Vagina (tissue), 2 donors: Measurements from ENCODE around the gene PRKAR1B. TPM values are rescaled to one million over a fixed set of nuclear protein-coding genes. Genes with fewer than 3 reads are reported as not detected.

Experiments
- DNase-seq, 2 donors: peaks; one replicate each; pipeline ENCODE4 v3.0.0-alpha.2; 2017; ENCODE audit errors: extremely low spot score in 2 of 2
- H3K27ac ChIP-seq: fragments of 200-600 bp; sonication (generic); one replicate; pipeline ENCODE4 v1.5.1; 2019
- H3K27me3 ChIP-seq: fragments of 200-600 bp; sonication (generic); one replicate; pipeline ENCODE4 v1.5.1; 2019
- H3K36me3 ChIP-seq, 2 donors: fragments of 200-600 bp; sonication (generic); one replicate each; pipeline ENCODE4 v1.5.1; 2017 to 2019
- H3K4me1 ChIP-seq: fragments of 200-600 bp; sonication (generic); one replicate; pipeline ENCODE4 v1.5.1; 2019
- H3K4me3 ChIP-seq, 2 donors: fragments of 200-600 bp; sonication (generic); 1 replicate in 1 of 2; 2 replicates in 1 of 2; pipeline ENCODE4 v1.5.1; 2016 to 2019
- H3K9me3 ChIP-seq: fragments of 200-600 bp; sonication (generic); one replicate; pipeline ENCODE4 v1.5.1; 2019
- CTCF ChIP-seq, 3 experiments: fragments of 450-650 bp in 2 of 3; fragments of 200-600 bp in 1 of 3; sonication (generic) in 1 of 3; IDR thresholded peaks; one replicate each; pipeline ENCODE4 v1.5.1; 2017 to 2019; ENCODE audit warnings: antibody characterized with exemption in 3 of 3, mild to moderate bottlenecking in 2 of 3, moderate library complexity in 2 of 3
- POLR2A ChIP-seq, 2 donors: fragments of 450-650 bp; IDR thresholded peaks; one replicate each; pipeline ENCODE4 v1.6.1; 2017; ENCODE audit warnings: antibody characterized with exemption in 2 of 2, mild to moderate bottlenecking in 2 of 2, moderate library complexity in 2 of 2
- POLR2AphosphoS5 ChIP-seq, 2 donors: sonication (generic); formaldehyde crosslinking; IDR thresholded peaks; one replicate each; pipeline ENCODE4 v1.9.0; 2017; ENCODE audit warnings: antibody characterized with exemption in 2 of 2, mild to moderate bottlenecking in 2 of 2, low read depth in 1 of 2; ENCODE audit not compliant: insufficient read depth in 1 of 2
- intact Hi-C: fragments of 100-400 bp; cut with DNase I; formaldehyde crosslinking; loops from one replicate; pipeline ENCODE4 v1.15.1; 2023
- total RNA-seq: library from RNA; depleted of rRNA; stranded (reverse); fragments of >200 nt; gene quantifications from one replicate; pipeline ENCODE4 v1.2.3, GENCODE V29; 2016

The PRKAR1B gene
- total RNA-seq, 1 donor from 2014 or later = 31.4 TPM

GRCh38 chr7:772861-773621 lies 46.0 kb upstream of the PRKAR1B start:
- Histone ChIP-seq H3K4me3 (no peak overlapping the region), H3K9me3 (no peaks in the 10 kb centered on the region), H3K4me1 (peaks cover 30% of the 10 kb centered on the region), H3K36me3 (peaks cover 0 to 26% of the 10 kb centered on the region in 2 donors), H3K27me3 (no peaks in the 10 kb centered on the region), H3K27ac (no peak overlapping the region)
- TF ChIP-seq POLR2A (IDR thresholded peaks at IDR 0.05) = no peak
- no peak for TF ChIP-seq CTCF (IDR thresholded peaks at IDR 0.05)
- TF ChIP-seq POLR2AphosphoS5 (IDR thresholded peaks at IDR 0.05; ENCODE audit: insufficient read depth in 1 of 2, low read depth in 1 of 2) = no peak
- intact Hi-C loops = loop anchor here (5.0 kb wide), 2 partner anchors 256 to 451 kb away; partner anchors contain the start of gene PDGFA
- no peak for DNase-seq

GRCh38 chr7:772392-772791 lies 45.3 kb upstream of the PRKAR1B start:
- no peaks in the 10 kb centered on the region for H3K27me3 ChIP-seq
- intact Hi-C loops = loop anchor here (5.0 kb wide), 2 partner anchors 255 to 450 kb away; partner anchors contain the start of gene PDGFA
- H3K4me1 ChIP-seq = peaks cover 30% of the 10 kb centered on the region
- TF ChIP-seq POLR2A (IDR thresholded peaks at IDR 0.05) (no peak), CTCF (IDR thresholded peaks at IDR 0.05) (no peak), POLR2AphosphoS5 (IDR thresholded peaks at IDR 0.05; ENCODE audit: insufficient read depth in 1 of 2, low read depth in 1 of 2) (no peak)
- H3K9me3 ChIP-seq = no peaks in the 10 kb centered on the region
- H3K36me3 ChIP-seq = peaks cover 0 to 26% of the 10 kb centered on the region in 2 donors
- peak overlapping the region; percentile 84 for H3K27ac ChIP-seq
- DNase-seq = no peak
- no peak overlapping the region for H3K4me3 ChIP-seq

GRCh38 chr7:772005-772294 lies 44.9 kb upstream of the PRKAR1B start:
- Histone ChIP-seq H3K9me3 (no peaks in the 10 kb centered on the region), H3K27me3 (no peaks in the 10 kb centered on the region), H3K4me3 (no peak overlapping the region), H3K4me1 (peaks cover 30% of the 10 kb centered on the region), H3K27ac (peak overlapping the region; percentile 84), H3K36me3 (peaks cover 0 to 25% of the 10 kb centered on the region in 2 donors)
- TF ChIP-seq POLR2A (IDR thresholded peaks at IDR 0.05) (no peak), CTCF (IDR thresholded peaks at IDR 0.05) (no peak), POLR2AphosphoS5 (IDR thresholded peaks at IDR 0.05; ENCODE audit: insufficient read depth in 1 of 2, low read depth in 1 of 2) (no peak)
- intact Hi-C loops = loop anchor here (5.0 kb wide), 2 partner anchors 255 to 450 kb away; partner anchors contain the start of gene PDGFA
- DNase-seq = no peak

GRCh38 chr7:771234-772004 lies 44.3 kb upstream of the PRKAR1B start:
- DNase-seq = peak in 1 of 2 donors; percentile 94
- TF ChIP-seq CTCF (IDR thresholded peaks at IDR 0.05) (no peak), POLR2A (IDR thresholded peaks at IDR 0.05) (no peak), POLR2AphosphoS5 (IDR thresholded peaks at IDR 0.05; ENCODE audit: insufficient read depth in 1 of 2, low read depth in 1 of 2) (peak; percentile 76 to 83)
- intact Hi-C loops = loop anchor here (5.0 kb wide), 2 partner anchors 254 to 449 kb away; partner anchors contain the start of gene PDGFA
- Histone ChIP-seq H3K36me3 (peaks cover 0 to 20% of the 10 kb centered on the region in 2 donors), H3K9me3 (no peaks in the 10 kb centered on the region), H3K27ac (peak overlapping the region; percentile 84), H3K4me1 (peaks cover 30% of the 10 kb centered on the region), H3K27me3 (no peaks in the 10 kb centered on the region), H3K4me3 (no peak overlapping the region)
